ENCODE data around the gene SAE1. TPM values are rescaled to one million over a fixed set of nuclear protein-coding genes. Genes with fewer than 3 reads are reported as not detected.

The SAE1 gene
- total and polyA plus RNA-seq, 2 donors (not counting 1 experiment from before 2014, with no cell fraction given): 26.5 to 45.1 TPM

DNA sequence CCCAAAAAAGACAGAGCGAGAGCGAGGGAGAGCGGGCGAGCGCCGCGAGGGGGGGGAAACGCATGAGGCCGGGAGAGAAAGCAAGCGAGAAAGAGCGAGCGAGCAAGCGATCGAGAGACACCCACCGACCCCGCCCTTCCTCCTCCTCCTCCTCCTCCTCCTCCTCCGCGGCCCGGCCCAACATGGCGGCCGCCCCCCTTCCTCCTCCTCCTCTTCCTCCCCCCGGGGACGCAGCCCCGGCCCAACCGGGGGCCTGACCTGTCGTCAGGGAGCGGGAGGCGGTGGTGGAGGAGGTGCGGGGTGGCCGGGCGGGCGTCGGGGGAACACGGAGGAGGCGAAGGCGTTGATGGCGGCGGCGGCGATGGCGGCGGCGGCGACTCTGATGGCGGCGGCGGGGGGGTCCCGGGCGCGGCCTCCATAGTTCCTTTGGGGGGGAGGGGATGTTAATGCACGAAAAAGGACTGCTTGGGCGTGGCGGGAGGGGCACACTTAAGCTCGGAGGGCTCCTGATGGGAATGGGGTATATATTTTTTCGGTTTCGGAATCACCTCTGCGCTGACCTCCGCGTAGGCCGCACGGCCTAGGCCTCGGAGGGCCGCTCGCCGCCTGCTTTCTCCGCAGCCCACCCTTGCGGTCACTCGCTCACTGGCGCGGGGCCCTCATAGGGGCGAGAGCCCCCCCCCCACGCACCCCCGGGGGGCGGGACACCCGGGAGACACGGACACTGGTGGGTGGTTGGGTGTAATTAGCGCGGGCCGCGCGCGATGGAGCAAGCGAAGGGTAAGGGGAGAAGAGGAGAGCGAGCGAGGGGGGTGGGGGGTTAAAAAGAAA is 18.3 kb upstream of the SAE1 start:
- Histone ChIP-seq H3K27ac (ENCODE audit: low read length in 2 of 2) (peak overlapping the region; percentile 96 to 100), H2AFZ (ENCODE audit: insufficient read depth, low read depth, low read length, poor library complexity, severe bottlenecking) (peak overlapping the region; percentile 73), H3K9ac (ENCODE audit: low read length) (peak overlapping the region; percentile 100), H3K36me3 (replicated peaks in 1 of 2; ENCODE audit: control extremely low read depth in 1 of 2, control insufficient read depth in 1 of 2, extremely low read depth in 1 of 2, insufficient read depth in 2 of 2, low read length in 1 of 2) (peaks cover 1 to 11% of the 10 kb centered on the region in 2 experiments), H3K4me2 (replicated peaks; ENCODE audit: low read depth, low read length, poor library complexity, severe bottlenecking) (peak overlapping the region; percentile 92), H3K27me3 (replicated peaks in 1 of 4; ENCODE audit: control extremely low read depth in 1 of 4, control insufficient read depth in 3 of 4, insufficient read depth in 4 of 4, low read length in 3 of 4) (no peaks in the 10 kb centered on the region), H3K4me1 (ENCODE audit: control insufficient read depth in 2 of 2, insufficient read depth in 2 of 2, low read length in 2 of 2) (peaks cover 34 to 38% of the 10 kb centered on the region in 2 donors), H4K20me1 (ENCODE audit: control insufficient read depth, insufficient read depth, low read length, poor library complexity, severe bottlenecking) (no peaks in the 10 kb centered on the region), H3K9me3 (ENCODE audit: control extremely low read depth in 1 of 3, control insufficient read depth in 2 of 3, insufficient read depth in 1 of 3, low read length in 2 of 3) (no peaks in the 10 kb centered on the region), H3K4me3 (ENCODE audit: control extremely low read depth in 1 of 5, extremely low read depth in 1 of 5, insufficient read depth in 1 of 5, low read depth in 2 of 5, low read length in 4 of 5) (peak overlapping the region; percentile 94 to 99 (median 98)), H3K79me2 (ENCODE audit: control insufficient read depth, insufficient read depth, low read length) (peaks cover 39% of the 10 kb centered on the region)
- intact Hi-C loops (cut with micrococcal nuclease): loop anchor here (1.0 to 10.0 kb wide), 6 partner anchors 35 to 492 kb away; partner anchors contain the start of genes BICRA, DACT3 and INAFM1
- peak overlapping the region; percentile 99 for H3K27ac Mint-ChIP-seq
- DNase-seq (peak; percentile 94), ATAC-seq (ENCODE audit: low read depth) (peak; percentile 40)
- TF ChIP-seq EZH2 (IDR thresholded peaks at IDR 0.05; ENCODE audit: borderline replicate concordance, insufficient read depth, low read depth, low read length, poor library complexity, severe bottlenecking): no peak
- no peak for TF ChIP-seq CTCF (IDR thresholded peaks at IDR 0.05)
- H3K4me3 Mint-ChIP-seq: peak overlapping the region; percentile 88
- CTCF ChIA-PET: interaction anchor here (0.9 to 2.5 kb wide), 9 partner anchors 10 to 113 kb away, joined by 3 to 29 read pairs (median 7); partner anchors contain the start of gene SAE1
- H3K9me3 Mint-ChIP-seq (ENCODE audit: insufficient read depth): no peaks in the 10 kb centered on the region
- no peaks in the 10 kb centered on the region for H3K27me3 Mint-ChIP-seq
- peaks cover 40% of the 10 kb centered on the region for H3K4me1 Mint-ChIP-seq
- under 1% methylated on average over 47 of the region's 85 CpGs for WGBS (ENCODE audit: insufficient coverage)
- POLR2A ChIA-PET: interaction anchor here (0.6 to 4.7 kb wide), 17 partner anchors 8 to 1627 kb away, joined by 3 to 30 read pairs (median 5); partner anchors contain the start of genes CCDC9, SAE1 and TMEM160
